Type B pancreatic cell (in vitro differentiated cells): ENCODE measurements around the gene OR13J1. TPM values are rescaled to one million over a fixed set of nuclear protein-coding genes. Genes with fewer than 3 reads are reported as not detected.
"Not testable (repeated sequence)": the region's sequence is repeated elsewhere in the genome, so short reads cannot be mapped to it uniquely, and the experiment has no call there.

Experiments
- DNase-seq: peaks from one replicate; pipeline ENCODE4 v3.0.0; 2021; ENCODE audit warnings: mixed read lengths; ENCODE audit not compliant: unreplicated experiment; ENCODE audit errors: extremely low spot score
- H3K27ac Mint-ChIP-seq: 2 replicates; pipeline ENCODE4 v1.8.0; 2021; ENCODE audit warnings: mild to moderate bottlenecking, mixed read lengths
- H3K27me3 Mint-ChIP-seq: 2 replicates; pipeline ENCODE4 v1.8.0; 2021; ENCODE audit warnings: mixed read lengths
- H3K36me3 Mint-ChIP-seq: 2 replicates; pipeline ENCODE4 v1.8.0; 2021; ENCODE audit warnings: mixed read lengths
- H3K4me1 Mint-ChIP-seq: one replicate; pipeline ENCODE4 v1.8.0; 2021; ENCODE audit warnings: mixed read lengths; ENCODE audit not compliant: unreplicated experiment
- H3K4me3 Mint-ChIP-seq: 2 replicates; pipeline ENCODE4 v1.8.0; 2021; ENCODE audit warnings: mild to moderate bottlenecking, mixed read lengths
- H3K9me3 Mint-ChIP-seq: 2 replicates; pipeline ENCODE4 v1.8.0; 2021; ENCODE audit warnings: mixed read lengths
- total RNA-seq: library from RNA; stranded (reverse); gene quantifications from 2 replicates; pipeline ENCODE4 v1.2.1, GENCODE V29; 2021; ENCODE audit warnings: low replicate concordance
- TF ChIP-seq, protein P1 (sequence below): fragments of 200-600 bp; sonication (generic); conservative IDR thresholded peaks from 2 replicates; pipeline ENCODE4 v1.5.0; 2021; ENCODE audit warnings: antibody characterized with exemption, mild to moderate bottlenecking

The OR13J1 gene
- total RNA-seq, 1 donor from 2014 or later = not detected

DNA sequence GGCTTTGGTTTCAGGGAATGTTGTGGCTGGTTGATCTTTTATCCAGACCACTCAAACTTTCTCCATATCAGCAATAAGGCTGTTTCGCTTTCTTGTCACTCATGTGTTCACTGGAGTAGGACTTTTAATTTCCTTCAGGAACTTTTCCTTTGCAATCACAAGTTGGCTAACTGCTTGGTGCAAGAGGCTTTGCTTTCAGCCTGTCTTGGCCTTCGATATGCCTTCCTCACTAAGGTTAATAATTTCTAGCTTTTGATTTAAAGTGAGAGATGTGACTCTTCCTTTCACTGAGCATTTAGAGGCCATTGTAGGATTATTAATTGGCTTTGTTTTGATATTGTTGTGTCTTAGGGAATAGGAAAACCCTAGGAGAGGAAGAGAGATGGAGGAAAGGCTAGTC, 28.8 kb upstream of the OR13J1 start:
- no peak overlapping the region for H3K27ac Mint-ChIP-seq
- H3K4me3 Mint-ChIP-seq = no peak overlapping the region
- H3K9me3 Mint-ChIP-seq = no peaks in the 10 kb centered on the region
- TF ChIP-seq, protein P1, sequence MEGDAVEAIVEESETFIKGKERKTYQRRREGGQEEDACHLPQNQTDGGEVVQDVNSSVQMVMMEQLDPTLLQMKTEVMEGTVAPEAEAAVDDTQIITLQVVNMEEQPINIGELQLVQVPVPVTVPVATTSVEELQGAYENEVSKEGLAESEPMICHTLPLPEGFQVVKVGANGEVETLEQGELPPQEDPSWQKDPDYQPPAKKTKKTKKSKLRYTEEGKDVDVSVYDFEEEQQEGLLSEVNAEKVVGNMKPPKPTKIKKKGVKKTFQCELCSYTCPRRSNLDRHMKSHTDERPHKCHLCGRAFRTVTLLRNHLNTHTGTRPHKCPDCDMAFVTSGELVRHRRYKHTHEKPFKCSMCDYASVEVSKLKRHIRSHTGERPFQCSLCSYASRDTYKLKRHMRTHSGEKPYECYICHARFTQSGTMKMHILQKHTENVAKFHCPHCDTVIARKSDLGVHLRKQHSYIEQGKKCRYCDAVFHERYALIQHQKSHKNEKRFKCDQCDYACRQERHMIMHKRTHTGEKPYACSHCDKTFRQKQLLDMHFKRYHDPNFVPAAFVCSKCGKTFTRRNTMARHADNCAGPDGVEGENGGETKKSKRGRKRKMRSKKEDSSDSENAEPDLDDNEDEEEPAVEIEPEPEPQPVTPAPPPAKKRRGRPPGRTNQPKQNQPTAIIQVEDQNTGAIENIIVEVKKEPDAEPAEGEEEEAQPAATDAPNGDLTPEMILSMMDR = no peak
- H3K4me1 Mint-ChIP-seq = peaks cover 4% of the 10 kb centered on the region
- H3K27me3 Mint-ChIP-seq = peaks cover 38% of the 10 kb centered on the region
- H3K36me3 Mint-ChIP-seq = no peaks in the 10 kb centered on the region
- no peak for DNase-seq

DNA sequence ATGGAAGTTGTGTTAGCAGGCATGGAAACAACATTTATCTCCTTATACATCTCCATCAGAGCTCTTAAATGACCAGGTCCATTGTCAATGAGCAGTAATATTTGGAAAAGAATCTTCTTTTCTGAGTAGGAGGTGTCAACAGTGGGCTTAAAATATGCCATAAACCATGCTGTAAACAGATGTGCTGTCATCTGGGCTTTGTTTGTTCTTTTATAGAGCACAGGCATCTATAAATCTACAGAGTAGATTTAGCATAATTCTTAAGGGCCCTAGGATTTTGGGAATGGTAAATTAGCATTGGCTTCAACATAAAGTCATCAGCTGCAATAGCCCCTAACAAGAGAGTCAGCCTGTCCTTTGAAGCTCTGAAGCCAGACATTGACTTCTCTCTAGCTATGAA, 28.1 kb upstream of the OR13J1 start:
- Mint-ChIP-seq H3K27ac (no peak overlapping the region), H3K4me1 (peaks cover 4% of the 10 kb centered on the region), H3K4me3 (no peak overlapping the region), H3K36me3 (no peaks in the 10 kb centered on the region), H3K27me3 (peaks cover 45% of the 10 kb centered on the region), H3K9me3 (no peaks in the 10 kb centered on the region)
- TF ChIP-seq, protein P1 = no peak
- DNase-seq = no peak

DNA sequence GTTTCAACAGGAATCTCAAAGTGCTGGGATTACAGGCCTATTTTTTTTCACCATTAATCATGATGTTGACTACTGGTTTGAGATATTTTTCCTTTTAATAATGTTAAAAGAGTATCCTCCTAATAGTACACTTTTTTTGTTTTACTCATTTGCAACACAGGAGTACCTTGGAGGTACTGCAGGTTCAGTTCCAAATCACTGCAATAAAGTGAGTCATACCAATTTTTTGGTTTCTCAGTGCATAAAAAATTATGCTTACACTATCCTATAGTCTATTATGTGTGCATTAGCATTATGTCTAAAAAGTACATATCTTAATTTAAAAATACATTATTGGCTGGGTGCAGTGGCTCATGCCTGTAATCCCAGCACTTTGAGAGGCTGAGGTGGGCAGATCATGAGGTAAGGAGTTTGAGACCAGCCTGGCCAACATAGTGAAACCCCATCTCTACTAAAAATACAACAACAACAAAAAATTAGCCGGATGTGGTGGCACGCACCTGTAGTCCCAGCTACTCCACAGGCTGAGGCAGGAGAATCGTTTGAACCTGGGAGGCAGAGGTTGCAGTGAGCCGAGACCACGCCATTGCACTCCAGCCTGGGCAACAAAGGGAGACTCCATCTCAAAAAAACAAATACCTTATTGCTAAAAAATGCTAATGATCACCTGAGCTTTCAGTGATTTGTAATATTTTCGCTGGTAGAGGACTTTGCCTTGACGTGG, 27.3 kb upstream of the OR13J1 start:
- peaks cover 43% of the 10 kb centered on the region for H3K27me3 Mint-ChIP-seq
- not testable (repeated sequence) for H3K4me3 Mint-ChIP-seq, H3K9me3 Mint-ChIP-seq

DNA sequence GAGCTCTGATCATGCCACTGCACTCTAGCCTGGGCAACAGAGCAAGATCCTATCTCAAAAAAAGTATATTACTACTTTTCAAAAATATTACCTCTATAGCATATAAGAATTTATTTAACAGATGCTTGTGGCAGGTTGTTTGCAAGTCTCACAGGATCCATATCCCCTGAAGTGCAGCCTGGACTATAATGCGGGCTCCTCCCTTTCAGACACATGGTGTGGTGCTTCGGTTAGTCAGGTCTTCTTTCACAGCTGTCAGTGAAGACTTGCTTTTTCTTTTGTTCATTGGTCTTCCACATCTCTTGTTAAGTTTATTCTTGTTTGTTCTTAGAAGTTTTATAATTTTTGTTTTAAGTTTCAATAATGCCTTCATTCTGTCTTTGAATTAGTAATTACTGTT, 26.4 kb upstream of the OR13J1 start:
- Mint-ChIP-seq H3K27ac (no peak overlapping the region), H3K36me3 (no peaks in the 10 kb centered on the region), H3K4me3 (no peak overlapping the region), H3K4me1 (no peaks in the 10 kb centered on the region), H3K27me3 (peaks cover 45% of the 10 kb centered on the region), H3K9me3 (no peaks in the 10 kb centered on the region)
- TF ChIP-seq, protein P1 = no peak
- no peak for DNase-seq

More for the DNA sequence above, 27.3 kb upstream of the OR13J1 start:
- H3K27ac Mint-ChIP-seq, H3K36me3 Mint-ChIP-seq, DNase-seq, H3K4me1 Mint-ChIP-seq: not testable (repeated sequence)

DNA sequence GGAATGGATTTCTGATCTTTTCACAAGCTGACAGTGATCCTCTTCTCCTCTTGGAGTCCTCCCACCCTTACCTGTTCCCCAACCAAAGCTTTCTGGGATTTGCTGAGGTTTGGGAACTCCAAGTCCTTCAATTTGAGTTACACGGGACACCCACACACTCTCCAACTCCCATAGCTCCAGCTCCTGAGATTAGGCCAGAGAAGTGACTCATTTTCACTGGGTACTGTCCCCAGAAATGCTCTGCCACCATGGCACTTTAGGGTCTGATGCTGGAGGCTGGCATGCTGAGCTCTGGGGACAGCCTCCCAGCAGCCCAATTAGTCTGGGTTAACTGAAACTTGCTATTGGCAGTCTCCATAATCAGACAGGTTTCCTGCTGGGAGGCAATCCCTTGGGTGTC, 21.9 kb upstream of the OR13J1 start:
- Mint-ChIP-seq H3K27me3 (peaks cover 30% of the 10 kb centered on the region), H3K36me3 (no peaks in the 10 kb centered on the region), H3K9me3 (no peaks in the 10 kb centered on the region), H3K27ac (no peak overlapping the region), H3K4me1 (no peaks in the 10 kb centered on the region), H3K4me3 (no peak overlapping the region)
- no peak for DNase-seq
- TF ChIP-seq, protein P1 = no peak

DNA sequence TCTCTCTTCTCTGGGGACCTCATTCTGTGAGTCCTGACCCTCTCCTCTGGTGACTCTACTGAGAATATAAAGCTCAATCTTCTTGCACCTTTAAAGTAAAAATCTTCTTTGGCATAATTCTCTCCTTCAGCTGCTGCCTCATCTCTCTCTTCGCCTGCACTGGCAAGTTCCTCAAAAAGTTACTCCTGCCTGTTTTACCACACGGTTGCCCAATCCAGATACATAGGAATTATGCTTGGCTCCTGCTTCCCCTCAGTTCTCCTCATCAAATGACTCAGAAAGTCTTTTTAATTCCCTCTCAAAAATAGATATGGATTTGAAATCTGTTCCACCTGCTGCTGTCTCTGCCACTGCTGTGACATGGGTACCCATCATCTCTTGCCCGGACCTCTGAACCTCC, 21.4 kb upstream of the OR13J1 start:
- peaks cover 30% of the 10 kb centered on the region for H3K27me3 Mint-ChIP-seq
- no peaks in the 10 kb centered on the region for H3K36me3 Mint-ChIP-seq
- no peak overlapping the region for H3K4me3 Mint-ChIP-seq
- no peaks in the 10 kb centered on the region for H3K9me3 Mint-ChIP-seq
- H3K4me1 Mint-ChIP-seq = no peaks in the 10 kb centered on the region
- H3K27ac Mint-ChIP-seq = no peak overlapping the region
- DNase-seq = no peak
- TF ChIP-seq, protein P1 = no peak

DNA sequence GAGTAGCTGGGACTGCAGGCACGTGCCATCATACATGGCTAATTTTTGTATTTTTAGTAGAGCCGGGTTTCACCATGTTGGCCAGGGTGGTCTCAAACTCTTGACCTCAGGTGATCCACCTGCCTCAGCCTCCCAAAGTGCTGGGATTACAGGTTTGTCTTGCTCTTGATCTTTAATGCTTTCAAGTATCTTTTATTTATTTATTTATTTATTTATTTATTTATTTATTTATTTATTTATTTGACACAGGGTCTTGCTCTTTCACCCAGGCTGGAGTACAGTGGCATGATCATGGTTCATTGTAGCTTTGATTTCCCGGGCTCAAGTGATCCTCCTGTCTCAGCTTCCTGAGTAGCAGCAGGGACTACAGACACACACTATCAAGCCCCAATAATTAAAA, 14.7 kb upstream of the OR13J1 start:
- H3K4me3 Mint-ChIP-seq, H3K9me3 Mint-ChIP-seq, H3K4me1 Mint-ChIP-seq, H3K27ac Mint-ChIP-seq, H3K36me3 Mint-ChIP-seq, DNase-seq: not testable (repeated sequence)
- peaks cover 10% of the 10 kb centered on the region for H3K27me3 Mint-ChIP-seq
